CD4-positive, CD25-positive, alpha-beta regulatory T cell (primary cell): ENCODE measurements around the gene UTY. TPM values are rescaled to one million over a fixed set of nuclear protein-coding genes. Genes with fewer than 3 reads are reported as not detected.
"Not testable (repeated sequence)": the region's sequence is repeated elsewhere in the genome, so short reads cannot be mapped to it uniquely, and the experiment has no call there.

ENCODE experiments used
- ATAC-seq, 2 donors: fragments of 150-1000 bp; cut with Tn5 transposase; one replicate each; pipeline ENCODE4 v1.10.0; 2021; ENCODE audit warnings: low read depth in 2 of 2, moderate number of reproducible peaks in 2 of 2, moderate library complexity in 1 of 2
- DNase-seq, 3 donors: peaks; one replicate each; pipeline versions ENCODE4 v3.0.0 to v3.0.0-alpha.2; 2012 to 2022; ENCODE audit warnings: mixed read lengths in 1 of 3
- H3K27ac ChIP-seq: one replicate; pipeline ENCODE4 v1.7.0; 2013; ENCODE audit warnings: mild to moderate bottlenecking, low read length; ENCODE audit not compliant: insufficient read depth, poor library complexity, severe bottlenecking
- H3K27me3 ChIP-seq: one replicate; pipeline ENCODE4 v1.7.0; 2013; ENCODE audit warnings: low read length; ENCODE audit not compliant: control insufficient read depth, insufficient read depth
- H3K36me3 ChIP-seq: one replicate; pipeline ENCODE4 v1.7.0; 2013; ENCODE audit warnings: mild to moderate bottlenecking, low read length, moderate library complexity; ENCODE audit not compliant: control insufficient read depth, insufficient read depth
- H3K4me1 ChIP-seq: 2 replicates; pipeline ENCODE4 v1.7.0; 2013; ENCODE audit warnings: mild to moderate bottlenecking, low read length; ENCODE audit not compliant: insufficient read depth, control insufficient read depth, poor library complexity, severe bottlenecking
- H3K4me3 ChIP-seq: one replicate; pipeline ENCODE4 v1.7.0; 2013; ENCODE audit warnings: low read depth, mild to moderate bottlenecking, low read length, moderate library complexity
- H3K9me3 ChIP-seq, 2 experiments: 1 replicate in 1 of 2; 2 replicates in 1 of 2; pipeline ENCODE4 v1.7.0; 2013; ENCODE audit warnings: low read length in 2 of 2, mild to moderate bottlenecking in 1 of 2, moderate library complexity in 1 of 2; ENCODE audit not compliant: control insufficient read depth in 2 of 2
- H3K27ac Mint-ChIP-seq, 3 donors: one replicate each; pipeline ENCODE4 v1.8.0; 2020 to 2022; ENCODE audit warnings: mild to moderate bottlenecking in 3 of 3, mixed read lengths in 3 of 3, moderate library complexity in 2 of 3
- H3K27me3 Mint-ChIP-seq: one replicate; pipeline ENCODE4 v1.8.0; 2022; ENCODE audit warnings: mild to moderate bottlenecking, mixed read lengths
- H3K36me3 Mint-ChIP-seq: one replicate; pipeline ENCODE4 v1.8.0; 2020; ENCODE audit warnings: mixed read lengths
- H3K4me1 Mint-ChIP-seq, 4 donors: one replicate each; pipeline ENCODE4 v1.8.0; 2020 to 2022; ENCODE audit warnings: mixed read lengths in 4 of 4, mild to moderate bottlenecking in 1 of 4
- H3K4me3 Mint-ChIP-seq, 4 donors: one replicate each; pipeline ENCODE4 v1.8.0; 2020 to 2022; ENCODE audit warnings: mild to moderate bottlenecking in 4 of 4, mixed read lengths in 4 of 4, moderate library complexity in 3 of 4
- H3K9me3 Mint-ChIP-seq, 7 donors: one replicate each; pipeline ENCODE4 v1.8.0; 2020 to 2022; ENCODE audit warnings: mixed read lengths in 7 of 7, mild to moderate bottlenecking in 3 of 7, moderate library complexity in 2 of 7
- polyA plus RNA-seq, 4 donors: library from polyadenylated mRNA; unstranded; fragments of 300-500 nt; fragmentation: Illumina TruSeq; gene quantifications; one replicate each; pipeline ENCODE4 v1.2.3, GENCODE V29; 2021
- total RNA-seq: library from RNA; stranded (reverse); gene quantifications from one replicate; pipeline ENCODE4 v1.2.3, GENCODE V29; 2022

The UTY gene
- total and polyA plus RNA-seq, 5 donors from 2014 or later = 14.6 TPM; not detected in 4

GRCh38 chrY:13253941-13254440 is 225.8 kb downstream of the UTY start:
- not testable (repeated sequence) for H3K27me3 Mint-ChIP-seq, H3K4me1 Mint-ChIP-seq, H3K36me3 Mint-ChIP-seq, H3K9me3 ChIP-seq, H3K27ac ChIP-seq, H3K4me3 ChIP-seq, H3K27me3 ChIP-seq, DNase-seq, ATAC-seq, H3K4me3 Mint-ChIP-seq, H3K9me3 Mint-ChIP-seq, H3K4me1 ChIP-seq, H3K36me3 ChIP-seq, H3K27ac Mint-ChIP-seq

- no peak overlapping the region for H3K4me3 ChIP-seq
- ATAC-seq (no peak), DNase-seq (no peak)
- H3K4me3 Mint-ChIP-seq = no peak overlapping the region
- H3K36me3 ChIP-seq = peaks cover 5% of the 10 kb centered on the region
- no peaks in the 10 kb centered on the region for H3K4me1 Mint-ChIP-seq
- no peaks in the 10 kb centered on the region for H3K9me3 ChIP-seq
- no peak overlapping the region for H3K27ac Mint-ChIP-seq
- no peaks in the 10 kb centered on the region for H3K4me1 ChIP-seq
- H3K27ac ChIP-seq = no peak overlapping the region
- H3K27me3 ChIP-seq = no peaks in the 10 kb centered on the region
- H3K9me3 Mint-ChIP-seq = no peaks in the 10 kb centered on the region
- no peaks in the 10 kb centered on the region for H3K36me3 Mint-ChIP-seq
- no peaks in the 10 kb centered on the region for H3K27me3 Mint-ChIP-seq
Observed at GRCh38 chrY:13250421-13250820, 229.4 kb downstream of the UTY start.

GRCh38 chrY:13243716-13244115 is 236.1 kb downstream of the UTY start:
- no peak for ATAC-seq
- no peaks in the 10 kb centered on the region for H3K4me1 ChIP-seq
- DNase-seq = no peak
- H3K36me3 ChIP-seq = peaks cover 3% of the 10 kb centered on the region
- Mint-ChIP-seq H3K27ac (no peak overlapping the region), H3K4me1 (peaks cover 0 to 7% (median 0%) of the 10 kb centered on the region in 4 donors), H3K27me3 (no peaks in the 10 kb centered on the region), H3K36me3 (no peaks in the 10 kb centered on the region), H3K4me3 (no peak overlapping the region), H3K9me3 (peaks cover 0 to 3% (median 0%) of the 10 kb centered on the region in 7 donors)
- H3K27me3 ChIP-seq = no peaks in the 10 kb centered on the region
- no peak overlapping the region for H3K27ac ChIP-seq
- no peaks in the 10 kb centered on the region for H3K9me3 ChIP-seq
- no peak overlapping the region for H3K4me3 ChIP-seq

- no peaks in the 10 kb centered on the region for H3K9me3 ChIP-seq
- no peaks in the 10 kb centered on the region for H3K27me3 ChIP-seq
- no peak overlapping the region for H3K27ac ChIP-seq
- peaks cover 0 to 3% (median 0%) of the 10 kb centered on the region in 4 donors for H3K4me1 Mint-ChIP-seq
- H3K4me3 Mint-ChIP-seq = no peak overlapping the region
- H3K27me3 Mint-ChIP-seq = no peaks in the 10 kb centered on the region
- no peaks in the 10 kb centered on the region for H3K36me3 Mint-ChIP-seq
- no peak overlapping the region for H3K27ac Mint-ChIP-seq
- no peak for DNase-seq
- H3K4me1 ChIP-seq = no peaks in the 10 kb centered on the region
- H3K36me3 ChIP-seq = peaks cover 16% of the 10 kb centered on the region
- H3K9me3 Mint-ChIP-seq = peaks cover 0 to 5% (median 0%) of the 10 kb centered on the region in 7 donors
- no peak for ATAC-seq
- no peak overlapping the region for H3K4me3 ChIP-seq
Observed at GRCh38 chrY:13233901-13234300, 245.9 kb downstream of the UTY start.

- Histone ChIP-seq H3K4me1 (no peaks in the 10 kb centered on the region), H3K9me3 (peaks cover 0 to 2% of the 10 kb centered on the region in 2 experiments), H3K36me3 (peaks cover 16% of the 10 kb centered on the region), H3K27ac (no peak overlapping the region), H3K27me3 (no peaks in the 10 kb centered on the region), H3K4me3 (no peak overlapping the region)
- Mint-ChIP-seq H3K27me3 (no peaks in the 10 kb centered on the region), H3K36me3 (no peaks in the 10 kb centered on the region), H3K4me1 (peaks cover 0 to 3% (median 0%) of the 10 kb centered on the region in 4 donors), H3K9me3 (peaks cover 0 to 5% (median 0%) of the 10 kb centered on the region in 7 donors), H3K27ac (no peak overlapping the region), H3K4me3 (no peak overlapping the region)
- no peak for ATAC-seq
- no peak for DNase-seq
Observed at GRCh38 chrY:13233118-13233517, 246.7 kb downstream of the UTY start.

GRCh38 chrY:13227354-13227953 is 252.4 kb downstream of the UTY start:
- no peaks in the 10 kb centered on the region for H3K4me1 ChIP-seq
- peaks cover 0 to 3% (median 0%) of the 10 kb centered on the region in 7 donors for H3K9me3 Mint-ChIP-seq
- peaks cover 0 to 3% (median 0%) of the 10 kb centered on the region in 4 donors for H3K4me1 Mint-ChIP-seq
- no peak overlapping the region for H3K4me3 ChIP-seq
- no peak overlapping the region for H3K27ac ChIP-seq
- peaks cover 4% of the 10 kb centered on the region for H3K27me3 Mint-ChIP-seq
- DNase-seq = no peak
- peak overlapping the region in 1 of 4 donors; percentile 15 for H3K4me3 Mint-ChIP-seq
- peaks cover 0 to 3% of the 10 kb centered on the region in 2 experiments for H3K9me3 ChIP-seq
- no peaks in the 10 kb centered on the region for H3K36me3 ChIP-seq
- no peak for ATAC-seq
- no peak overlapping the region for H3K27ac Mint-ChIP-seq
- no peaks in the 10 kb centered on the region for H3K27me3 ChIP-seq
- H3K36me3 Mint-ChIP-seq = no peaks in the 10 kb centered on the region

GRCh38 chrY:13210961-13211646 is 268.7 kb downstream of the UTY start:
- Mint-ChIP-seq H3K36me3 (no peaks in the 10 kb centered on the region), H3K4me3 (no peak overlapping the region), H3K27me3 (no peaks in the 10 kb centered on the region), H3K27ac (no peak overlapping the region), H3K4me1 (no peaks in the 10 kb centered on the region), H3K9me3 (peaks cover 0 to 1% (median 0%) of the 10 kb centered on the region in 7 donors)
- Histone ChIP-seq H3K27me3 (no peaks in the 10 kb centered on the region), H3K27ac (no peak overlapping the region), H3K36me3 (no peaks in the 10 kb centered on the region), H3K4me1 (no peaks in the 10 kb centered on the region), H3K4me3 (no peak overlapping the region), H3K9me3 (no peaks in the 10 kb centered on the region)
- ATAC-seq (no peak), DNase-seq (no peak)

GRCh38 chrY:13205214-13205613 is 274.6 kb downstream of the UTY start:
- Mint-ChIP-seq H3K4me3 (no peak overlapping the region), H3K27ac (no peak overlapping the region), H3K27me3 (no peaks in the 10 kb centered on the region), H3K9me3 (peaks cover 0 to 1% (median 0%) of the 10 kb centered on the region in 7 donors), H3K36me3 (no peaks in the 10 kb centered on the region), H3K4me1 (no peaks in the 10 kb centered on the region)
- Histone ChIP-seq H3K4me3 (no peak overlapping the region), H3K27me3 (no peaks in the 10 kb centered on the region), H3K9me3 (no peaks in the 10 kb centered on the region), H3K36me3 (no peaks in the 10 kb centered on the region), H3K27ac (no peak overlapping the region), H3K4me1 (no peaks in the 10 kb centered on the region)
- no peak for ATAC-seq
- no peak for DNase-seq
